Measurements from ENCODE around the gene HEG1. TPM values are rescaled to one million over a fixed set of nuclear protein-coding genes. Genes with fewer than 3 reads are reported as not detected.

Gene HEG1
- total RNA-seq, 1 experiment from 2014 or later, result 34.3 TPM

DNA sequence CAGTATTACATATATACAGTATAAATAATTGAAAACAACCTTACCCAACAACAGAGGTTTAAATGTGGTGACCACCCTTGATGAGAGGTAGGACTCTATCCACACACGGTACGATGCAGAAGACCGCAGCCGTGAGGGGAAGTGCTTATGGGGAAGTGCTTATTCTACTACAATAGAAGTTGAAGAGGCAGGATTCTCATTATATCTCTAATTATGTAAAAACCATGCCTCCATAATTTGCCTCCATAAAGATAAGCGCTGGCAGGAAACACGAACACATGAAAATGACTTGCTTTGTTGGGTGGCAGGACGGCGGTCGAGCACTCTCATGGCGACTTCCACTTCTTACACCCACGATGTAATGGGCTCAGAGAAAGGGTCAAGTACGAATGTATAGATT lies 114.0 kb downstream of the HEG1 start:
- Histone ChIP-seq H3K27me3 (replicated peaks; ENCODE audit: insufficient read depth, low read depth, low read length, poor library complexity) (no peaks in the 10 kb centered on the region), H3K36me3 (ENCODE audit: insufficient read depth, low read length, poor library complexity, severe bottlenecking) (no peaks in the 10 kb centered on the region), H3K4me3 (ENCODE audit: low read depth, low read length, poor library complexity, severe bottlenecking) (no peak overlapping the region), H3K9me3 (ENCODE audit: low read depth, low read length, poor library complexity, severe bottlenecking) (no peaks in the 10 kb centered on the region), H3K27ac (ENCODE audit: low read depth, low read length, poor library complexity, severe bottlenecking) (no peak overlapping the region), H3K4me1 (ENCODE audit: insufficient read depth, low read length, poor library complexity, severe bottlenecking) (no peaks in the 10 kb centered on the region)
- no peak for DNase-seq (ENCODE audit: low spot score)
- CTCF ChIA-PET, result no interaction called here
- no TSS peak for BruUV-seq (replicated peaks)
- POLR2A ChIA-PET (ENCODE audit: low non-redundant PET), result interaction anchor here (0.9 kb wide), 1 partner anchor 82 kb away, joined by 4 read pairs; no protein-coding TSS in a partner anchor
- intact Hi-C loops (cut with micrococcal nuclease; ENCODE audit: unreplicated experiment), result loop anchor here (5.0 kb wide), 1 partner anchor 216 kb away; no protein-coding TSS in a partner anchor
- TF ChIP-seq, protein P1, sequence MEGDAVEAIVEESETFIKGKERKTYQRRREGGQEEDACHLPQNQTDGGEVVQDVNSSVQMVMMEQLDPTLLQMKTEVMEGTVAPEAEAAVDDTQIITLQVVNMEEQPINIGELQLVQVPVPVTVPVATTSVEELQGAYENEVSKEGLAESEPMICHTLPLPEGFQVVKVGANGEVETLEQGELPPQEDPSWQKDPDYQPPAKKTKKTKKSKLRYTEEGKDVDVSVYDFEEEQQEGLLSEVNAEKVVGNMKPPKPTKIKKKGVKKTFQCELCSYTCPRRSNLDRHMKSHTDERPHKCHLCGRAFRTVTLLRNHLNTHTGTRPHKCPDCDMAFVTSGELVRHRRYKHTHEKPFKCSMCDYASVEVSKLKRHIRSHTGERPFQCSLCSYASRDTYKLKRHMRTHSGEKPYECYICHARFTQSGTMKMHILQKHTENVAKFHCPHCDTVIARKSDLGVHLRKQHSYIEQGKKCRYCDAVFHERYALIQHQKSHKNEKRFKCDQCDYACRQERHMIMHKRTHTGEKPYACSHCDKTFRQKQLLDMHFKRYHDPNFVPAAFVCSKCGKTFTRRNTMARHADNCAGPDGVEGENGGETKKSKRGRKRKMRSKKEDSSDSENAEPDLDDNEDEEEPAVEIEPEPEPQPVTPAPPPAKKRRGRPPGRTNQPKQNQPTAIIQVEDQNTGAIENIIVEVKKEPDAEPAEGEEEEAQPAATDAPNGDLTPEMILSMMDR (conservative IDR thresholded peaks at IDR 0.05; ENCODE audit: low read depth, low read length), result no peak
- TF ChIP-seq EZH2 (IDR thresholded peaks at IDR 0.05; ENCODE audit: borderline replicate concordance, low read depth, low read length, poor library complexity, severe bottlenecking), result no peak

DNA sequence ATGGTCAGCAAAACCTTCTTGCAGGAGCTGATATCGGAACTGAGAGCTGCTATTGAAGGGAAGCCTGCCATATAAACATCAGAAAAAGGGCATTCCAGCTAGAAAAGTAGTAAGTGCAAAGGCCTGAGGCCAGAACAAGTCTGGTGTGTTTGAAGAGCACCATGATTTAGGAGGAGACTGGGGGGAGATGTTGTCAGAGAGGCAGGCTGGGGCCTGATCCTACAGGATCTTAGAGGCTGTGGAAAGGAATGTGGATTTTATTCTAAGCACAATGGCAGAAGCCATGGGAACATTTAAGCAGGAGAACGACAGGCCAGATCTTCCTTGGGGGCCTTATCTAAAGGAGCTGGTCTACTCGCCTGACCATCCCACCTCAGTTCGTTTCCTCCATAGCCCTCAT lies 116.1 kb downstream of the HEG1 start:
- Histone ChIP-seq H3K9me3 (ENCODE audit: low read depth, low read length, poor library complexity, severe bottlenecking) (no peaks in the 10 kb centered on the region), H3K4me1 (ENCODE audit: insufficient read depth, low read length, poor library complexity, severe bottlenecking) (no peaks in the 10 kb centered on the region), H3K27ac (ENCODE audit: low read depth, low read length, poor library complexity, severe bottlenecking) (no peak overlapping the region), H3K4me3 (ENCODE audit: low read depth, low read length, poor library complexity, severe bottlenecking) (no peak overlapping the region), H3K36me3 (ENCODE audit: insufficient read depth, low read length, poor library complexity, severe bottlenecking) (no peaks in the 10 kb centered on the region), H3K27me3 (replicated peaks; ENCODE audit: insufficient read depth, low read depth, low read length, poor library complexity) (no peaks in the 10 kb centered on the region)
- BruUV-seq (replicated peaks), result no TSS peak
- CTCF ChIA-PET, result no interaction called here
- DNase-seq (ENCODE audit: low spot score), result no peak
- TF ChIP-seq EZH2 (IDR thresholded peaks at IDR 0.05; ENCODE audit: borderline replicate concordance, low read depth, low read length, poor library complexity, severe bottlenecking), result no peak
- TF ChIP-seq, protein P1 (conservative IDR thresholded peaks at IDR 0.05; ENCODE audit: low read depth, low read length), result no peak
- POLR2A ChIA-PET (ENCODE audit: low non-redundant PET), result interaction anchor here (0.5 to 0.7 kb wide), 2 partner anchors 599 to 656 kb away, joined by 3 to 8 read pairs; partner anchors contain the start of gene OSBPL11
- intact Hi-C loops (cut with micrococcal nuclease; ENCODE audit: unreplicated experiment), result loop anchor here (5.0 kb wide), 1 partner anchor 218 kb away; no protein-coding TSS in a partner anchor

DNA sequence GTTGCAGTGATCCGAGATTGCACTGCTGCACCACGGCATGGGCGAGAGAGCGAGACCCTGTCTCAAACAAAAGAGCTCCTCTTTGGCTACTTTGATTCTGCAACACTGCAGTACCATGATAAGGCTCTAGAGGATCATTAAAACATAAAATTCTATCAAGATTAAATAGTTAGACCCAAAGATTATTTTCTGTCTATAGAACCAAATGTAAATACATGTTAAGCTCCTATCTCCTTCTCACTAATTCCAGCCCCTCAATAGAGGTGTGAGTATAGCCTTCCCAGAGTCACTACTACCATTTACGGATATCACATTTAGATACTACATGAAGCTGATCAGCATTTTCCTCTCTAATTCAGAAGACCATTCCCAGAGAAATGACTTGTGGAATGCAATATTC lies 116.9 kb downstream of the HEG1 start:
- intact Hi-C loops (cut with micrococcal nuclease; ENCODE audit: unreplicated experiment), result no loop called here

More for the DNA sequence above, 116.9 kb downstream of the HEG1 start:
- H3K27ac ChIP-seq (ENCODE audit: low read depth, low read length, poor library complexity, severe bottlenecking), result no peak overlapping the region
- TF ChIP-seq, protein P1 (conservative IDR thresholded peaks at IDR 0.05; ENCODE audit: low read depth, low read length), result no peak
- TF ChIP-seq EZH2 (IDR thresholded peaks at IDR 0.05; ENCODE audit: borderline replicate concordance, low read depth, low read length, poor library complexity, severe bottlenecking), result no peak
- no TSS peak for BruUV-seq (replicated peaks)
- H3K4me3 ChIP-seq (ENCODE audit: low read depth, low read length, poor library complexity, severe bottlenecking), result no peak overlapping the region
- CTCF ChIA-PET, result no interaction called here
- no peak for DNase-seq (ENCODE audit: low spot score)
- no peaks in the 10 kb centered on the region for H3K36me3 ChIP-seq (ENCODE audit: insufficient read depth, low read length, poor library complexity, severe bottlenecking)
- POLR2A ChIA-PET (ENCODE audit: low non-redundant PET), result no interaction called here
- no peaks in the 10 kb centered on the region for H3K27me3 ChIP-seq (replicated peaks; ENCODE audit: insufficient read depth, low read depth, low read length, poor library complexity)
- no peaks in the 10 kb centered on the region for H3K9me3 ChIP-seq (ENCODE audit: low read depth, low read length, poor library complexity, severe bottlenecking)
- no peaks in the 10 kb centered on the region for H3K4me1 ChIP-seq (ENCODE audit: insufficient read depth, low read length, poor library complexity, severe bottlenecking)

All from A673 (cell line).